ENCODE data around the gene C10orf67.

The C10orf67 gene

DNA sequence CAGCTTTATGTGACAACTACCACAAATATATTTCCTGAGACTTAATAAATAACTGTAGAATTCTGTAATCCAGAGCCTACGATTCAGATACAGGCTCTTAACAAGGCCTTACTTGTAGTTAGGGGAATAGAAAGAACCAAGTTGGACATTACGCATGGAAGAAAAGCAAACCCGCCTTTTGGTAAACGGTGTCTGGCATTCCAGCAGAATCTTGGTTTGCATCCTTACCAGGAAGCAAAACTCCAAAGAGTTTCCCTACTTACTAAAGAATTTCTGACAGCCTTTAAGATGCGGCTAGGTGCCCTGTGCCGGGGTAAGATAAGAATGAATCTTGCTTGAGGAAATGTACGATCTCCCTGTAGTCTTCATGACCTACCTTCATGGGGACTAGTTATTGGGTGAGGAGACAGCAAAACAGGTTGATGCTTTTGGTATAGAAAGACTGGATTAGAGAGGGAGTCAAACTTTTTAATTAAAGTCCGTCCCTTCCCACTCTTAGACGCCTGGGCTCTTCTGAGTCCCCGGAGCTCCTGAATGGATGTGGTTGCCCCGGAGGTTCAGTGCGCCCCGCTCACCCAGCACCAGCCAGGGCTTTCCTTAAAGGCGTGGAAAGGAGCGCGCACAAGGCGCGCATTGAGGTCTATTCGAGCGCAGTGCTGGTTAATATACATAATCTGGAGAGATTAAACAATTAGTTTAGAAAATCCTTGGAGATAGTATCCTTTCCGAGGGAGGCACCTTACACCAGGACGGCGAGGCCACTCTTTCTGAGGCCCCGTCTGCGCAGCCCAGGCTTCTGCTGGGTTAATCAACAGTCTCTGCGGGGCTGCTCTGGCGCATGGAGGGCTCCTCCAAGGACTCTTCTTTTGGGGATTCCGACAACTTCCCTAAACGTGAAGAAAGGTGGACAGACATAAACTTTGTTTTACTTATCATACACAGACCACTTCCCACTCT, 140.9 kb downstream of the C10orf67 start:
- Histone ChIP-seq H3K4me3 (ENCODE audit: low read length) (no peak overlapping the region), H3K27ac (ENCODE audit: low read depth, low read length) (no peak overlapping the region), H3K9ac (ENCODE audit: low read length) (no peak overlapping the region), H3K27me3 (ENCODE audit: control insufficient read depth, insufficient read depth, low read length) (no peaks in the 10 kb centered on the region), H3K36me3 (ENCODE audit: control insufficient read depth, insufficient read depth, low read length) (no peaks in the 10 kb centered on the region), H3K4me1 (ENCODE audit: control insufficient read depth, insufficient read depth, low read length) (no peaks in the 10 kb centered on the region)

DNA sequence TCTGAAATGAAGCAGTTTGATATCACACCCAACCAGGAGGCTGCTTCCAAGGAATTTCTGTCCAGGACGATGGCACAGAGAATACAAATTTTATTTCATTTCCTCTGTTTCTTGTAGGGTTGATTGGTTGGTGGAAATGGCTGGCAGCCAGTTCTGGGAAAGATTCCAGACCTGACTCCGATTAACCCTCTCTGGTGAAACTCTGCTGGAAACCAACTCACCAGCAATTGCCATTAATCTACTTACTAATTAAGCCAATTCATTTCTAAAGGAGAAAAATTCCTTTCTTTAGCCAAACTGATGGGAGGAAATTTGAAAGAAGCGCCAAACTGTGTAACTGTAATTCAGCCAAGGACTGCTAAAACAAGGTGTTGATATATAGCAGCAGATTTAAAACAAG, 141.8 kb downstream of the C10orf67 start:
- Histone ChIP-seq H3K4me1 (ENCODE audit: control insufficient read depth, insufficient read depth, low read length) (no peaks in the 10 kb centered on the region), H3K27me3 (ENCODE audit: control insufficient read depth, insufficient read depth, low read length) (no peaks in the 10 kb centered on the region), H3K4me3 (ENCODE audit: low read length) (no peak overlapping the region), H3K9ac (ENCODE audit: low read length) (no peak overlapping the region), H3K27ac (ENCODE audit: low read depth, low read length) (no peak overlapping the region), H3K36me3 (ENCODE audit: control insufficient read depth, insufficient read depth, low read length) (no peaks in the 10 kb centered on the region)

DNA sequence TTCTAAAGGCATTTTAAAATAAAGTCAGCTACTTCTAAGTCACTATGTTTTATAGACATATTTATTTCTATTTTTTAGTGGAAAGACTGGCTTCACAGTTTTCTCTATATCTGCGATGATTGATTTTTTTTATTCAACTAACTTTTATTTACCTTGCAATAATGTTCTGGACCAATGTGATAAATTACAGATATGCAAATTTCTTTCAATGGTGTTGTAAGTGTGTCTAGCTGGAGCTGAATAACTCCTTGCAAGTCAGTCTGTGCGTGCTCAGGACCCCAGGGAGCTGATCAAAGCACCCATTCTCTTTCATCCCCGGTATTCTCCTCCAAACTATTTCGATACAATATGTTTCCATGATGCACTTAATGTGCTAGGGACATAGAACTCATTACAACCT, 142.8 kb downstream of the C10orf67 start:
- Histone ChIP-seq H3K36me3 (ENCODE audit: control insufficient read depth, insufficient read depth, low read length) (no peaks in the 10 kb centered on the region), H3K27me3 (ENCODE audit: control insufficient read depth, insufficient read depth, low read length) (no peaks in the 10 kb centered on the region), H3K9ac (ENCODE audit: low read length) (no peak overlapping the region), H3K4me1 (ENCODE audit: control insufficient read depth, insufficient read depth, low read length) (no peaks in the 10 kb centered on the region), H3K27ac (ENCODE audit: low read depth, low read length) (no peak overlapping the region), H3K4me3 (ENCODE audit: low read length) (no peak overlapping the region)

DNA sequence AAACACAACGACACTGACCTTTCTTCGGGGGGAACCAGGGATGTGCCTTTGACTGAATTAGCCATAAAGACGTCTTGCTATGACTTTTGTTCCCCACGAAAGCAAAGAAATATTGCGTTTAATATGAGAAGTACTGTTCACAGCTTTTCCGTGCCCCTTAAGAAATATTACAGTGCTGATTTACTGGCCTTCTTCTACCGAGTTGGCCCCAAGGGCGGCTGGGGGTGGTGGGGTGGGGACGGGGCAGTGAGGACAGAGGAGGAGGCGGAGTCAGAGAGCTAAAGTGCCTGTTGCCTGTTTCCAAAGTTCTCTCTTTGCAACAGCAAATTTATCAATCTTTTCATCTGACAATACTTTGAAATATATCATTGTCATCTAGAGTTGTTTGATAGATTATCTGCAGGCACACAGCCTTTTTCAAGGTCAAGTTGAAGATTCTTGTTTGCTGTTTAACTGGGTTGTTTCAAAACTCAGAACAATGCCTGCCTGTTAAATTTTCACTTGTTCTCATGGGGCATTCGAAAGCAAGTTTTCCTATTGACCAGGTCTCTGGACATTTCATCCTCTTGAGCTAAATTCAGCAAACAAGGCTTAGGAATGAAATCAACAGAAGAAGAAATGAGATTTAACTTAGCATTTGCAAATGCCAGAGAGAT, 143.5 kb downstream of the C10orf67 start:
- Histone ChIP-seq H3K9ac (ENCODE audit: low read length) (no peak overlapping the region), H3K27ac (ENCODE audit: low read depth, low read length) (no peak overlapping the region), H3K4me3 (ENCODE audit: low read length) (no peak overlapping the region), H3K27me3 (ENCODE audit: control insufficient read depth, insufficient read depth, low read length) (peaks cover 3% of the 10 kb centered on the region), H3K4me1 (ENCODE audit: control insufficient read depth, insufficient read depth, low read length) (no peaks in the 10 kb centered on the region), H3K36me3 (ENCODE audit: control insufficient read depth, insufficient read depth, low read length) (no peaks in the 10 kb centered on the region)

DNA sequence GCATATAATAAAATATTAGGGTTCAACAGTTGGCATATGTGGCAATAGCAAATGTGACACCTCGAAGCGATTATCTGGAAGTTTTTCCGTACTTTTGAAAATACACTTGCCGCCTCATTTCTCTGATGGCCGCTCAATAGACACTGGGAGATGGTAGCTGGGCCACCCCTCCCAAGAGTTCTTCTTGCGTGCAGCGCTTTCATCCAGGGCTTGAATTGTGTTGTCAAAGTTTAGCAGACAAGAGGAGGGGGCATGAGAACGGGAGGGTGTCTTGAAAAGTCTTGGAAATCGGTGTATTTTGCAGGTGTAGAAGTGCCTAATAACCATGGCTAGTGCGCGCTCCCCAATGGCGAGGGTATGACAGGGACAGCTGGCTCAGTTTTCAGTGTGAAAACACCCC, 144.0 kb downstream of the C10orf67 start:
- Histone ChIP-seq H3K27ac (ENCODE audit: low read depth, low read length) (no peak overlapping the region), H3K36me3 (ENCODE audit: control insufficient read depth, insufficient read depth, low read length) (no peaks in the 10 kb centered on the region), H3K4me1 (ENCODE audit: control insufficient read depth, insufficient read depth, low read length) (no peaks in the 10 kb centered on the region), H3K9ac (ENCODE audit: low read length) (no peak overlapping the region), H3K27me3 (ENCODE audit: control insufficient read depth, insufficient read depth, low read length) (peaks cover 3% of the 10 kb centered on the region), H3K4me3 (ENCODE audit: low read length) (no peak overlapping the region)

DNA sequence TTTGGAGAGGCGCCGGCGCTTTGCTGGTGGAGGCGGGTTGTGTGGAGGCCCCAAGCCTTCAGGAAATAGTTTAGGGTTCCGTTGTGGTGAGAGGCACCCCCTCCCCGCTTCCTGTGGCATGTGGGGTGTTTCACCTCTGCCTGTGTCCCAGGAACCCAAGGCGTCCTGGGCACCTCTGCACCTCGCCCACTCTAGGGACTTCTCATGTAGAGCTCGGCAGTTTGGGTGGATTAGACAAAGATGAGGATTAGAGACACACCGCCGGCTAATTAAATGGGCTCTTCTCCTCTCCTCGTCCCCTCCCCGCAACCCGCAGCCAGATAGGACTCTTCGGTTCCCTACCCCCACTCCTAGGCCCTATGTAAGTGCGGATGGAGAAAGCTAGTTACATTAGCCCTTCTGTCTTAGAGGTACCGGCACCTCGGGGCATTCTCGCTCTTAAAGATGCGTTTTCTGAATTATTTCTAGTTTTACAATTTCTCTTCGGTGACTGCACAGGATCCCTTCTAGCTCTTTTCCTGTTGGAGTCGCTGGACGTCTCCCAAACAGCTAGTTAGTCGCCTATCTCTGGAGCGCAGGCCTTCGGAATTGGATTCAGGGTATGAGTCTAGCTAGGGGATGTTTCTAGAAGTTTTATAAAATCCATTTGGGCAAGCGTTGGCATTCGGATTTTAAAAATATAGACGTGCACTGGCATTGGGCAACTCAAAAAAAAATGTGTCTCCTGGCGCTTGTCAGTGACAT, 144.7 kb downstream of the C10orf67 start:
- Histone ChIP-seq H3K4me3 (ENCODE audit: low read length) (no peak overlapping the region), H3K4me1 (ENCODE audit: control insufficient read depth, insufficient read depth, low read length) (no peaks in the 10 kb centered on the region), H3K9ac (ENCODE audit: low read length) (no peak overlapping the region), H3K36me3 (ENCODE audit: control insufficient read depth, insufficient read depth, low read length) (no peaks in the 10 kb centered on the region), H3K27ac (ENCODE audit: low read depth, low read length) (no peak overlapping the region), H3K27me3 (ENCODE audit: control insufficient read depth, insufficient read depth, low read length) (peaks cover 3% of the 10 kb centered on the region)

DNA sequence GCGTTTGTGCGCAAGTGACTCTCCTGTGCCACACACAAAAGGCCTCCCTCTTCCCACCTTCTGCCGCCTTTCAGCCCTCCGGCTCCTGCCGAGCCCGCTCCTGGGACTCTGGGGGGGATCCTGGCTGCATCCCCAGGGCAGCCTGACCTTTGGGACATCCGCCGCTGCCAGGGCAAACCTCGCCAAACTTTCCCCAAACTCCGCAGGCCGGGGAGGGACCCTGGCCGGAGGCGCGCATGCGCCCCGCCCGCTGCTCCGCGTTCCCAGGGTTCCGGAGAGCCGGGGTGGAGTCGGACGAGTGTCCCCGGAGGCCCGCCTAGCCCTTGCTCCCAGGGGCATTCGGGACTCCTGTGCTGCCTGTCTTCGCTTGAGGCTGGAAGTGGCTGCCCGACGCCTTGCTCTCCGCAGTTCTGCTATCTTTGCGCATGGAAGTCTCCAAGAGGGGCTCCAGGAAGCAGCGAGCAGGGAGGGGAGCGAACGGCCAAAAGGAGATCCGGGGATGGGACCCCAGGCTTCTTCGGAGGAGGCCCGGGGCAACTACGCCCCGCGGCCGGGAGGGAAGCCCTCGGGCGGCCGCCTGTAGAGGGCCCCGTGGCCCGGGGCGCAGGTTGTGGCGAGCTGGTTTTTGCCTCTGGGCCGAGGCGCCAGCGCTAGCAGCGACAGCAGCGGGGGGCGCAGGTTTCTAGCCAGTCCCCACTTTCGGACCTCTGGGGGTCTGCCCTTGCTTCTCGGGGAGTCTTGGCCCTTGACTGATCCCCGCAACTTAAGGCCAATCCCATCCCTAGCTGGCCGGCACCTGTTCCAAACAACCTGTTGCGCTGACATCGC, 145.4 kb downstream of the C10orf67 start:
- Histone ChIP-seq H3K27me3 (ENCODE audit: control insufficient read depth, insufficient read depth, low read length) (peaks cover 10% of the 10 kb centered on the region), H3K36me3 (ENCODE audit: control insufficient read depth, insufficient read depth, low read length) (no peaks in the 10 kb centered on the region), H3K27ac (ENCODE audit: low read depth, low read length) (no peak overlapping the region), H3K4me1 (ENCODE audit: control insufficient read depth, insufficient read depth, low read length) (no peaks in the 10 kb centered on the region), H3K9ac (ENCODE audit: low read length) (no peak overlapping the region), H3K4me3 (ENCODE audit: low read length) (no peak overlapping the region)

DNA sequence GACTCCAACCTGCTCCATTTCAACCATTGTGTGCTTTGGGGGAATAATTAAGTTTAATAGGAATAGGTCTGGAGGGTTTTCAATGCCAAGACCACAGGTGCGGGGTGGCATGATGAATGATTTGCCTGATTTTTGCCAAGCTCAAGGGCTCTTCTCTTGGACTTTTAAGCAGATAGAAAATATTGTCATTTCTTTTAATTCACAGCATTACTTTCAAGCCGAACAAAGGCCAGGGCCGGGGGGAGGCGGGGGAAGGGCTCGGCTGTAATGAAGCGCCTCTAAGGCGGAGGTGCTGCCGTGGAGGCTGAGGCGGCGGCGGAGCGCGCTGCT, 146.0 kb downstream of the C10orf67 start:
- no peaks in the 10 kb centered on the region for H3K4me1 ChIP-seq (ENCODE audit: control insufficient read depth, insufficient read depth, low read length)
- no peak overlapping the region for H3K27ac ChIP-seq (ENCODE audit: low read depth, low read length)
- H3K9ac ChIP-seq (ENCODE audit: low read length): no peak overlapping the region
- H3K36me3 ChIP-seq (ENCODE audit: control insufficient read depth, insufficient read depth, low read length): no peaks in the 10 kb centered on the region
- H3K27me3 ChIP-seq (ENCODE audit: control insufficient read depth, insufficient read depth, low read length): peaks cover 10% of the 10 kb centered on the region
- no peak overlapping the region for H3K4me3 ChIP-seq (ENCODE audit: low read length)

DNA sequence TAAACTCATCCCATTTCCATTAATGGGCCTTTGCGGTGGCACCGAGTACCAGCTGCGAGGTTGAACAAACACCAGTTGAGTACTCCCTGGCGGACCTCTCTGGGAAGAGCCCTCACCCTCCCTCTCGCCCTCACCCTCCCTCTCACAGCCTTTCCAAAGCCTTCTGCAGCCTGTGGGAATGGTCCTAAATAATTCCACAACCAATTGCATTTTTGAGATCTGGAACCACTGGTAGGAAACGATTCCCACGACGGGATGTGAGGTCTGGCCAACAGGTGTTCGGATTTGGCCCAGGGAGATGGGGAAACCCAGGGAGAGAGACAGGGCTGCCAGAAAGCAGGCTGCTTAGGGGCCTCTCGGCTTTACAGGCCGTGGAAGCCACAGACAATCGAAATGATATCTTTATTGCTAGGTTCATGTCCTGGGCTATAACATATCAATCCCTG, 147.2 kb downstream of the C10orf67 start:
- no peak overlapping the region for H3K27ac ChIP-seq (ENCODE audit: low read depth, low read length)
- no peak overlapping the region for H3K4me3 ChIP-seq (ENCODE audit: low read length)
- H3K27me3 ChIP-seq (ENCODE audit: control insufficient read depth, insufficient read depth, low read length): peaks cover 10% of the 10 kb centered on the region
- H3K9ac ChIP-seq (ENCODE audit: low read length): no peak overlapping the region
- H3K36me3 ChIP-seq (ENCODE audit: control insufficient read depth, insufficient read depth, low read length): no peaks in the 10 kb centered on the region
- no peaks in the 10 kb centered on the region for H3K4me1 ChIP-seq (ENCODE audit: control insufficient read depth, insufficient read depth, low read length)

DNA sequence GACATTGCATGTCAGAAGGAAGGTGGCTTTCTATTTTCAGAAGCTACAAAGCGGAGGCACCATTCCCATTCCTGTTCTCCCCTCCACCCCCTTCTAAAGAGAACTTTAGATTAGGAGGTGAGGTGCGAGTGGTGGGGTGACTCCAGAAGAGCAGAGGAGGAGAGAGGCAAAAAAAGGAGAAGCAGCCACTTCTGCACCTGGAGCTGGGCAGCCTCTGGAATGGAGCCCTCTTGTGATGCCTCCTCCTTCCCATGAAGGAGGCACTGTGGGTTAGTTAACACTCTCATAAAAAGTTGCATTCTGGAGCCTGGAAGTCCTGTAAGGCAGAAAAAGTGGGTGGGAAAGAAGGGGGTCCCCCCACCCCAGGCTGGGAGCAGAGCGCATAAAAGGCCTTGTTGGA, 147.7 kb downstream of the C10orf67 start:
- H3K9ac ChIP-seq (ENCODE audit: low read length): no peak overlapping the region
- peaks cover 10% of the 10 kb centered on the region for H3K27me3 ChIP-seq (ENCODE audit: control insufficient read depth, insufficient read depth, low read length)
- no peak overlapping the region for H3K27ac ChIP-seq (ENCODE audit: low read depth, low read length)
- no peaks in the 10 kb centered on the region for H3K4me1 ChIP-seq (ENCODE audit: control insufficient read depth, insufficient read depth, low read length)
- H3K36me3 ChIP-seq (ENCODE audit: control insufficient read depth, insufficient read depth, low read length): no peaks in the 10 kb centered on the region
- H3K4me3 ChIP-seq (ENCODE audit: low read length): no peak overlapping the region

DNA sequence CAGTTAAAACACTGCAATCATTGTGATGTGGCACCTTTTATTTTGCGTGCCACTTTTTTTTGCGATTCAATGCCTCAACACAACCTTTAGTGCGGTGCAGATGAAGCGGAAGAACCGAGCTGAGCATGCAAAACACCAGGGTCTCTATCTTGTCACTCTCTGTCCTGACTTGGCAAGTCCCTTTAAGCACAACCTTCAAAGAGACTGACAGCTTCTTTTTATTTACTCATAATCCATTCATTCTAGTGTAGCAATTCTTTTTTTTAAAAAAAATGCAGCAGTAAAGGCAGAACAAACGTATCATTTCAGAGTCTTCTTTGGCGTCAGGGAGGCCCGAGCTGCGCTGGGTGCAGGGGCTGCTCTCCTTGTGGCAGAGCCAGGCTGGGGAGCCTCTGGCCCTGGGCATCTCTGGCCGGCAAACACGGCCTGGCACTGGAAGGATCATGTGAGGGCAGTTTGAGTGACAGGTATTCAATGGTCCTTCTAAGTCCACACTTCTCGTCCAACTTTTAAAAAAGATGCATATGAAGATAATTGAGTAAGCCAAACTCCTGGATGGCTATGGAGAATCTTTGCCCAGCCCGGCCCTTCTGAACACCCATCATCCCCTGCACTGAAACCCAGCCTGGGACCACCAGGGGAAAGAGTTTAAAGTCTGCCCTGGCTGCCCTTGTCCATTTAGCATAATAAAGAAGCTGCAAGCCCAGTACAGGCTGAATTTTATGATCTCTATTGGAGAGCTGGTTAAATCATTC, 148.6 kb downstream of the C10orf67 start:
- H3K27ac ChIP-seq (ENCODE audit: low read depth, low read length): no peak overlapping the region
- peaks cover 13% of the 10 kb centered on the region for H3K27me3 ChIP-seq (ENCODE audit: control insufficient read depth, insufficient read depth, low read length)
- H3K4me3 ChIP-seq (ENCODE audit: low read length): no peak overlapping the region
- no peak overlapping the region for H3K9ac ChIP-seq (ENCODE audit: low read length)
- H3K4me1 ChIP-seq (ENCODE audit: control insufficient read depth, insufficient read depth, low read length): no peaks in the 10 kb centered on the region
- H3K36me3 ChIP-seq (ENCODE audit: control insufficient read depth, insufficient read depth, low read length): no peaks in the 10 kb centered on the region

All from rectal smooth muscle tissue (tissue), 1 donor.